GM19099 (cell line): ENCODE results near the gene ASGR1.

Source experiments
- POLR2A ChIP-seq: IDR thresholded peaks from 3 replicates; pipeline ENCODE4 v1.6.1; 2011; ENCODE audit warnings: low read depth; ENCODE audit not compliant: insufficient read length; ENCODE audit errors: extremely low read depth

Gene ASGR1

DNA sequence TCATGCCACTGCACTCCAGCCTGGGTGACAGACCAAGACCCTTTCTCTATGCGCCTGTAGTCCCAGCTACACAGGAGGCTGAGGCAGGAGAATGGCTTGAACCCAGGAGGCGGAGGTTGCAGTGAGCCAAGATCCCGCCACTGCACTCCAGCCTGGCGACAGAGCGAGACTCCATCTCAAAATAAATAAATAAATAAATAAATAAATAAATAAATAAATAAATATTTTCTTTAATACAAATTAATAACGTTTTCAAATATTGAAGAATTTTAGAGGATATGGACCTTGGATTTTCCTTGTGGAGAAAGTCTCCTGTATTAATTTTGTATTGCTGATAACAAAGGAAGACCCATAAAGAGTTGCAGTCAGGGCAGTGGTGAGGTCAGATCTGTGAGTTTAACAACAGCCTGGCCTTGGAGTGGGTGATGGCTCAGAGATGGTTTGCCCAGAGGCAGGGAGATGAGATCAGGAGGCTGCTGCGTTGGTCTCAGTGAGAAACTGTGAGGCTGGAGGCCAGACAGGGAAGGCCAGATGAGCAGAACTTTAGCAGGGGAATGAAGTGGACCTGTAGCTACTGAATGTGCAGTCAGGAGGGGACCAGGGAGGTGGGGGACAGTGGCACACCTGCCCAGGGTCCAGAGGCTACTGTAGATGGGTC, 4.4 kb upstream of the ASGR1 start:
- TF ChIP-seq POLR2A, result no peak

DNA sequence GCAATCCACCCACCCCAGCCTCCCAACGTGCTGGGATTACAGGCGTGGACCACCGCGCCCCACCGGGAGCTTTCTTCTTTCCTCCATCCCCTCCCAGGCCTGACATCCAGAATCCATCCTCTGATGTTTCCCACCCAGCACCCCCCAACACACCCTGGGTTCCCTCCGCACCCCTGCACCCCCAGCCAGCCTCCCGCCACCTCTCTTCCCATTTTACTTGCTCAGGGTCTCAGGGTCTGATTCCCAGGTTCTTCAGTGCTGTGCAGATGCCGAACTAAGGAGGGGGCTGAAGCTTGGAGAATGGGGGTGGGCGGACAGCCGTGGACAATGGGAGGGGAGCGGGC, 225 bp downstream of the ASGR1 start:
- no peak for TF ChIP-seq POLR2A

DNA sequence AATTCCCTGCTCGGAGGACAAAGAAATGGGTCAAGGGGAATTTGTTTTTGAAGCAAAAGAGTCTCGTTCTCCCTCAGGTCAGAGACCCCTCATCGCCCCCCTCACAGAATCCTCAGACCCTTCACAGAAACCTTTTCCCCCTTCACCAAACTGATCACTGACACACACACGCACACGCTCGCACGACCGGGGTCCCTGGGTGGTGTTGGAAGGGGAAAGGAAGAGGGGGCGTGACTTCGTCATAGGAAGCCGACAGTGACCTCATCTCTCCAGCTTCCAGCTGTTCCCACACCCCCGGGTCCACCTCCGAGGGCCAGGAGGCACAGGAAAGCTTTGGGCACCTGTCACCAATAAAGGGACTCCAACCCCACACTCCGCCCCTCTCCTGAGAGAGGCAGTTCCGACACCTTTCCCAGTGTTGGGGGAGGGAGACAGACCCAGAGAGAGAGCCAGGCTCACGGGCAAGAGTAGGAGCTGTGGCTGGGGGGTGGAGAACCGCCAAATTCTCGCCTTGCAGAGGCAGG, 1.2 kb downstream of the ASGR1 start:
- TF ChIP-seq POLR2A, result no peak

DNA sequence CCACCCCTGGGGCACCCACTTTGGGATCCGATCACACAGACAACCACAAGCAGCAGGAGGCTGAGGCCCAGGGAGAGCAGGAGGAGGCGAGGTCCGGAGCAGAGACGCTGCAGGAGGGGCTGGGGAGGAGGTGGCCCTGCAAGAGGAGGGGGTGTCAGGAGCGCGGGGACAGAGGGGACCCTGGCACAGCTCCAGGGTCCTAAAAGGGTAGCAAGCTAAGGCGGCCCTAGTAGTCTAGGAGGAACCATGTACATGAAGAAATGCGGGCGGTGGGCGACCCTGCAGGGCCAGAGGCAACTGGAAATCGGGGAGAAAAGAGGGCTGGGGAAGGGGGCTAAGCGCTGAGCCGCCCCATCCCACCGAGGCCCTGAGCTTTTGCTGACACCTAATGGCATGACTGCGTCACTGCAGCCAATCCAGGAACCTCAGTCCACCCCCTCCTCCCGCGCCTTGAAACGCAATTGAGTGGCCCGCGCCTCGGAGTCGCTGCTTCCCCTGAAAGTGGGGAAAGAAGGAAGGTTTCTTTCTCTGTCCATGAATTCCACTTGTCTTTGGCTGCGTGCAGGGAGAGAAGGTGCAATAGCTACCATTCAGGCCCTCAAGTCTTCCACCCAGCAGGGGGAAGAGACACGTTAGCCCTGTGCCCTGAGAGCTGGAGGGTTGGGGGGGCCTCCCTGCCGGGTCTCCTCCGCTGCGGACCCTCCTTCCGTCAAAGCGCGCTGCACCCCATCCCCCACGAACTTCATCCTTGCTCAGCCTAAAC, 1.8 kb downstream of the ASGR1 start:
- no peak for TF ChIP-seq POLR2A

DNA sequence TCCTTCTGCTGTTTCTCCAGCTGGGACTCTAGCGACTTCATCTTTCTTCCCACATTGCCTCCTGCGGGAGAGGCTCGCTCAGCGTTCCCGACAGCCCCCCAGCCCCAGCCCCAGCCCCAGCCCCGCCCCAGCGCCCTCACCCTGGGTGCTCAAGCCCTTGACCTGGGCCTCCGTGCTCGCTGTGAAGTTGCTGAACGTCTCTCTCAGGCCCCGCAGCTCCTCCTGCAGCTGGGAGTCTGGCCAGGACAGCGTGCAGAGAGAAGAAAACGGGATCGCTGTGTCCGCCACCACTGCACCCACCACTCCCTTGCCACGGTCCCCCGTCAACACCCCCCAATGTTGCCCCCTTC, 2.4 kb downstream of the ASGR1 start:
- TF ChIP-seq POLR2A, result no peak

DNA sequence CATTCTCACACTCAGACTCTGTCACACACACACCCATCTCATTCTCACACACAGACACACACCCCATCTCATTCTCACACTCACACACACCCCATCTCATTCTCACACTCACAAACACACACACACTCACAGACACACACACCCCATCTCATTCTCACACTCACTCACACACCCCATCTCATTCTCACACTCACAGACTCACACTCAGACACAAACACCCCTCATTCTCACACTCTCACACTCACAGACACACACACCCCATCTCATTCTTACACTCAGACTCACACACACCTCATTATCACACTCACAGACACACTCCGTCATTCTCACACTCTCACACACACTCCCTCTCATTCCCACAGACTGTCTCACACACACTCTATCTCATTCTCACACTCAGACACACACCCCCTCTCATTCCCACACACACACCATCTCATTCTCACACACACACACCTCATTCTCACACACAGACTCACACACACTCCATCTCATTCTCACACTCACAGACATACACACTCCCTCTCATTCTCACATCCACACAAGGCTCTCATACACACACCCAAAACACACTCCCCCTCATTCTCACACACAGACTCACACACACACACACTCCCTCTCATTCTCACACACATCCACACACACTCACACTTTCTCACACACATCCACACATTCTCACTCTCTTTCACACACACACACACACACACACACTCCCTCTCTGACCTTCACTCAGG, 2.9 kb downstream of the ASGR1 start:
- TF ChIP-seq POLR2A, result no peak

DNA sequence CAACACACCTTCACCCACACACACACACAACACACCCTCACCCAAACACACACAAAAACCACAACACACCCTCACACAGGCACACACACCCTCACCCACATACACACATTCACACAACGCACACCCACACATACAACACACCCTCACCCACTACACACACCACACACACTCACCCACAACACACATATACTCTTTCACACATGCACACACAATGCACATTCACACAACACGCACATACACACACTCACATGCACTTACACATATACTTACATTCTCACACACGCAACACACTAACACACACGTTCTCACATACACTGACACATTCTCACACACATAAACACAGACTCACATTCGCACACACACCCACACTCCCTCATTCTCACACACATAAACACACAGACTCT, 3.8 kb downstream of the ASGR1 start:
- TF ChIP-seq POLR2A, result no peak

DNA sequence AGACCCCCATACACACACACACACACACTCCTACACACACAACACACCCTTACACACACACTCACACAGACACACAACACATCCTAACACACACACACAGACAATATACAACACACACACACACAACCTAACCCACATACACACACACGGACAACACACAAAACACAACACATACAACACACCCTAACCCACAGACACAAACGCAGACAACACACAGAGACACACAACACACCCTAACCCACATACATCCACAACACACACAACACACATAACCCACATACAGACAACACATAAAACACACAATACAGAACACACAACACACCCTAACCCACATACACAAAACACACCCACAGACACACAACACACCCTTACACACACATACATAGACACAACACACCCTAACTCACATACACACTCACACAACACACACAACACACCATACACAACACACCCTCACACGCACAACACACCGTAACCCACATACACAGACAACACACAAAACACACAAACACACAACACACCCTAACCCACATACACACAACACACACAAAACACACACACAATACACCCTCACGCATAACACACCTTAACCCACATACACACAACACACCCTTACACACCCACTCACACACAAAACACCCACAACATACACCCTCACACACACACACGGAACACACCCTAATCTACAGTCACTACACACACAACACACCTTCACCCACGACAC, 4.4 kb downstream of the ASGR1 start:
- no peak for TF ChIP-seq POLR2A

DNA sequence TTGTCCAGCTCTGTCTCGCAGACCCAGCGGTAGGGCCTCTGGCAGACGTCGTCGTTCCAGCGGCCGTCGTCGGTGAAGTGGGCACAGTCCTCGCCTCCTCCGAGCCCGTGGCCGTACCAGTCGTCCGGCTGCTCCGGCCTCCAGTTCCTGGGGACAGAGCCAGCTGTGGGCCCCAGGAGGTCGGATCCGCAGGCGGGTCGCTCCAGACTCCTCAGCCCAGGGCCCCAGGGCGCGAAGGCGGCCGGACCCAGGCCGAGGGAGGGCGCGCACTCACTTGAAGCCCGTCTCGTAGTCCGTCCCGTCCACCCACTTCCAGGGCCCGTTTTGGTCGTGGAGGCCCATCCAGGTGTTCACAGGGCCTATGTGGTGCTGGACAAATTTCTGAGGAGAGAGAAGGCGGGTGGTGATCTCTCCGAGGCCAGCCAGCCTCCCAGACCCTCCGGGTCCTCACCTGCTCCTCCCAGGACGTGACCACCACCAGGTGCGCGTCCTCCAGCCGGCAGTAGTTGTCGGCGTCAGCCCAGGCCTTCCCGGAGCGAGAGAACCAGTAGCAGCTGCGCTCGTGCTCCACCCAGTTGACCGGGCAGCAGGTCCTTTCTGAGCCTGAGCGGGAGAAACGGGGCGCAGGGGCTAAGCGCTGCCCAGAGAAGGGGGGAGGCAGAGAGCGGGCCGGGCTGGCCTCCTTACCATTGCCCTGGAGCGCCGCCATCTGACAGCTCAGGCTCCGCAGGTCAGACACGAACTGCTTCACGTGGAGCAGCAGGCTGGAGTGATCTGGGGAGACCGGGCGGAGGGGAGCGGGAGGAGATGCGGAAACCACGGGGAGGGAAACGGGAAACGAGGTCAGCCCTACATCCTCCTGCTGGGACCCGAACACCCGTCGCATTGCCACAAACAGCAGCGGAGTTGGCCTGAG, 5.2 kb downstream of the ASGR1 start:
- no peak for TF ChIP-seq POLR2A

DNA sequence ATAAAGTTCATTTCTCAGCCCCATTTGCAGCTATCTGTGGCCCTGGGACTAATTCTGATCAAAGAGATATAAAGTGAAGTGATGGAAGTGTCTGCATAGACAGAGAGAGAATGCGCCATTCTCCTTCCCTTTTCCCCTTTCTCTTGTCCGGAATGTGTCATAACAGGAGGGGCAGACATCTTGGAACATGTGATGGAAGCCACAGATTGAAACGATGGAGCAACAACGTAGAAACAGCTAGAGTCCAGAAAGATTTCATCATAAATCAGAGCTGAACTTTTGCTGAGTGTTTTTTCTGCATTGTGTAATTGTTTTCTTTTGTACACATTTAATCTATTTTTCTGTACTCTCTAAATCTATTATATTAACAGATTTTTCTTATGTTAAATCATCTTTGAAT, 11.3 kb downstream of the ASGR1 start:
- TF ChIP-seq POLR2A, result no peak

DNA sequence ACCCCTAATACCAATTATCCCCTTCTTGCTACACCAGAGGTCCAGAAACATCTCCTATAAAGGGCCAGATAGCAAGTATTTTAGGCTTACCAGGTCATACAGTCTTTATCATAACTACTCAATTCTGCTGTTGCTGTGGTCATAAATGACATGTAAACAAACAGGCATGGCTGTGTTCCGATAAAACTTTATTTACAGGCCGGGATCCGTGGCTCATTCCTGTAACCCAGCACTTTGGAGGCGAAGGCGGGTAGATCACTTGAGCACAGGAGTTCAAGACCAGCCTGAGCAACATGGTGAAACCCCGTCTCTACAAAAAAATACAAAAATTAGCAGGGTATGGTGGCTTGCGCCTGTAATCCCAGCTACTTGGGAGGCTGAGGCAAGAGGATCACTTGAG, 12.3 kb downstream of the ASGR1 start:
- TF ChIP-seq POLR2A, result no peak

DNA sequence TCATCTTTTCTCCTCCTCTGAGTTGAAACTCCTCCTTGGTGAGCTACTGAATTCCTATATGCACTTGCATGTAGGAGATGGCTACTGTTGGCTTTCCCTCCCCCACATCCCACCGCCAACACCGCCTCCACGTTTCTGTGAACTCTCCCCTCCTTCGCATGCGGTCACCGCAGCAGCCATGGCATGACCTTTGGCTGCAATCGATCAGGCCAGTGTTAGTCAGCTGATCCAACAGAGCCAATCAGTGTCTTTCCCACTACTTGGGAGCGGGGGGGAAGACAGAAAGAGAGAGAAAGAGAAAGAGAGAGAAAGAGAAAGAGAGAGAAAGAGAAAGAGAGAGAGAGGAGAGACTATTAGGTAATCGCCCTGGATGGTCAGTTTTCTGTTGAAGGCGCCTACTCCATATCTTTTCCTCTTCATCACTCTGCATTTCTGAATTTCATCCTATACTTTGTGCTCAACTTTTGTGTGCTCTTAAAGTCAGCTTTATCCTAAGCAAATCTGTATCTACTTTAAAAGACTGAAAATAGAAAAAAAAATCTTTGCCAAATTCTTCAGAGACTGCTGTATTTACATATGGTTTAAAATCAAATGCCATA, 22.7 kb downstream of the ASGR1 start:
- no peak for TF ChIP-seq POLR2A

DNA sequence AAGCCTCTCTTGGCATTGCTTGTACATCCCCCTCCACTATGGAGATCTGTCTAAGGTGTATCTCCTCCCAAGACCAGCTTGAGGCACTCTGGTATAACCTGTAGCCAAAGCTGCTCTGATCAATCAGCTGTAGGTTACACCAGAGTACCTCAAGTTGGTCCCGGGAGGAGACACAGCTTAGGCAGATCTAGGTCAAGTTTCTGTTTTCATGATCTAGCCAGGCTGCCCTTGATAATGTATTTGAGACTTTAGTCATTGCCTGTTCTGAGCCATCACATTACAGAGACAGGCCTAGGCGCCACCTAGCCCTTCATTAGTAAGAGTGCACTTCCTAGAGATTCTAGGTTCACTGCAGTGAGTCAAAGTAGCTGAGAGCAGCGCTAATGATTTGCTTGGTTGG, 31.4 kb downstream of the ASGR1 start:
- TF ChIP-seq POLR2A, result no peak

DNA sequence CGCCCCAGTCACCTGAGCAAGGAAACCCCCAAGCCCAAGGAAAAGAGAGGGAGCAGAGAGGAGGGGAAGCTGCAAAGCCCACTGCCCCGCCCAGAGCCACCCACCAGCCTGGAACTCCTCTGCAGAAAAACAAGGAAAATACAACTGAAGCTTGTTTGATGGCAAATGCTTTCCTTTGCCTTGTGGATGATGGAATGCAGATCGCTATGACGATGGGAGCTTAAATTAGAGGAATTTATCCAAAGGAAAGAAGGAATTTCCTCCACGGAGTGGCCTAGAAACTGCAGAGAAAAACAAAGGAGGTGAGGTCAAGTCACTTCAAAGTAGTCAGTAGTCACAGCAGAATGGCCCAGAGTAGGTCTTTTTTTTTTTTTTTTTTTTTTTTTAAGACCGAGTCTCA, 33.1 kb downstream of the ASGR1 start:
- no peak for TF ChIP-seq POLR2A
